NCI-H2029 (cell line): ENCODE measurements around the gene ZNF608.

Source experiments
- DNase-seq: peaks from one replicate; lab custom pipeline; 2025; lab: John Stamatoyannopoulos, UW

Gene ZNF608

GRCh38 chr5:124719113-124719967 is 27.1 kb downstream of the ZNF608 start:
- no peak for DNase-seq

- DNase-seq, result peak; percentile 46
These were observed 28.1 kb downstream of the ZNF608 start for GRCh38 chr5:124718380-124718789.

GRCh38 chr5:124716169-124716568 is 30.3 kb downstream of the ZNF608 start:
- no peak for DNase-seq

- DNase-seq, result no peak
These were observed 31.5 kb downstream of the ZNF608 start for GRCh38 chr5:124714910-124715309.

- no peak for DNase-seq
These were observed 32.8 kb downstream of the ZNF608 start for GRCh38 chr5:124713595-124713994.

- DNase-seq, result no peak
These were observed 33.6 kb downstream of the ZNF608 start for GRCh38 chr5:124712731-124713305.

- DNase-seq, result no peak
These were observed 38.4 kb downstream of the ZNF608 start for GRCh38 chr5:124708086-124708485.

- no peak for DNase-seq
These were observed 38.9 kb downstream of the ZNF608 start for GRCh38 chr5:124707520-124707919.

GRCh38 chr5:124706729-124707361 is 39.6 kb downstream of the ZNF608 start:
- DNase-seq, result peak; percentile 76

GRCh38 chr5:124706051-124706450 is 40.4 kb downstream of the ZNF608 start:
- no peak for DNase-seq

GRCh38 chr5:124705577-124705976 is 40.9 kb downstream of the ZNF608 start:
- no peak for DNase-seq

- DNase-seq, result peak; percentile 38
These were observed 41.7 kb downstream of the ZNF608 start for GRCh38 chr5:124704594-124705284.

GRCh38 chr5:124703995-124704394 is 42.4 kb downstream of the ZNF608 start:
- DNase-seq, result no peak

GRCh38 chr5:124702525-124702924 is 43.9 kb downstream of the ZNF608 start:
- DNase-seq, result no peak

GRCh38 chr5:124701873-124702425 is 44.5 kb downstream of the ZNF608 start:
- DNase-seq, result no peak

- DNase-seq, result no peak
These were observed 45.4 kb downstream of the ZNF608 start for GRCh38 chr5:124701016-124701415.

GRCh38 chr5:124700333-124700732 is 46.1 kb downstream of the ZNF608 start:
- DNase-seq, result no peak

GRCh38 chr5:124698770-124699169 is 47.7 kb downstream of the ZNF608 start:
- no peak for DNase-seq

GRCh38 chr5:124697933-124698591 is 48.4 kb downstream of the ZNF608 start:
- DNase-seq, result no peak

- no peak for DNase-seq
These were observed 48.9 kb downstream of the ZNF608 start for GRCh38 chr5:124697501-124697900.

- DNase-seq, result no peak
These were observed 49.5 kb downstream of the ZNF608 start for GRCh38 chr5:124696898-124697297.
